HK-2 (cell line): ENCODE data around the gene DSC3.

ENCODE experiments used
- DNase-seq: peaks from one replicate; pipeline ENCODE4 v3.0.0-alpha.2; 2018; ENCODE audit not compliant: unreplicated experiment

Gene DSC3

DNA sequence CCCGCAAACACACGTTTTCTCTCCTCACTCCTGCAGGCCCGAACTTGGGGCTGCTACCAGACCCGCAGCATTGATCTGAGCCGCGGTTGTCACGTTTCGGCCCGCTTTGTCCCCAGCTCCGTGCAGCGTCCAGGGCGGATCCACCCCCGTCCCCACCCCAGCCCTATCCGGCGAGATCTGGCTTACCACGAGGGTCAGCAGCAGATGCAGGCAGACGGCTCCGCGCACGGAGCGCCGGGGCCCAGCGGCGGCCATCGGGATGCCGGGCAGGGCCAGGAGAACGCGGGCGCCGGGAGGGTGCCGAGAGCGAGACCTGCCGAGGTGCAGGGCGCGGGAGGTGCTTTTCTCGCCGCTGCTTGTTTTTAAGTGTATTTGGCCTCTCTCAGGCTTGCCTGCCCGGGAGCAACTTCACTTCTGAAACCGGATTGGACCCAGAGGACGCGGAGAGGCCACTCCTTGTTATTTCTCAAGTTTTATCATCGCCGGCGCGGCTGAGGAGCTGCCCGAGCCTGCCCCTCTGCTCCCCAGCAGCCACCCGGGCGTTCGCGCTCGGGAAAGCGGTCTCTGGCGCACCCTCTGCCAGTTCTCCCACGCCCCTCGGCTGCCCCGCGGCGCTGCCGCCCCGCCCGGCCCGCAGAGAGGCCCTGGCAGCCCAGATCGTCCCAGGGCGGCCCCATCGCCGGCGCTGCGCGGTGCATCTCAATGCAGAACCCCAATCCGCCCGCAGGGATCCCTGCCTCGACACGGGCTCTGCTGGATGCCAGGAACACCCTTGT is at the start of gene DSC3:
TSS of gene DSC3 (minus strand) at position 337 of the 776 bp plus-strand sequence. CDS start at position 255, 82 bp downstream.
- peak; percentile 54 for DNase-seq

DNA sequence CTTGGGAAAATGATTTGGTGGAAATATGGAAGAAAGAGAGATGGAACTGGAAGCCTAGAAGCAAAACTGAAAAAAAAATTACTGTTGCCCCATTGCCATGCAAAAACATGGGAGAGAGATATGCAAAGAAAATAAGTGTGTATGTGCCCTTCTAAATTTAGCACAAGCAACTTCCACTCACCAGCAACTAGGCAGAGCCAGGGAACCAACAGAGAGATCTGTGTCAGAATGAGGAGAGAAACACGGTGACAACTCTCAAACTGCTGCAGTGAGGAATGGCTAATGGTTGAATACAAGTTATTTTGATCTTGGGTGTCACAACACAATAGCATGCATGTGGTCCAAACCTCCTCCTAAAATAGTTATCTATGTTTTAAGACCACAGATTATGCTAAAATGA is 48.8 kb upstream of the DSC3 start:
- DNase-seq = no peak

GRCh38 chr18:31088532-31088931 is 46.0 kb upstream of the DSC3 start:
- no peak for DNase-seq

DNA sequence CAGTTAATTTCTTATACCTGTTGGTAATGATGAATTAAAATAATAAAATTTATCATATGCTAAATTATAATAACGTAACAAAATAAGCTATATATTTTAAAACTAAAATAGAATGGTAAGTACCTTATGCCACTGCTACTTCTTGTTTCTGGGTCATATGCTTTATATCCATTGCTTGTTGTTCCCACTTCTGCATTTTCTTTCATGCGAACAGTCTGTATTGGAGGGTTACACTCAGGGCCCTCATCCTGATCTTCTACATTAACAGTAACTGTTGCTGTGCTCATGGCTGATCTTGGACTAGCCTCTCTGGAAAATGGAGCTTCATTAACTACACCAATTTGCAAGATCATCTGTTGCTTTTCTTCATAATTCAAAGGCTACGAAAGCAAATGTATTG is 37.4 kb upstream of the DSC3 start:
- DNase-seq = no peak

DNA sequence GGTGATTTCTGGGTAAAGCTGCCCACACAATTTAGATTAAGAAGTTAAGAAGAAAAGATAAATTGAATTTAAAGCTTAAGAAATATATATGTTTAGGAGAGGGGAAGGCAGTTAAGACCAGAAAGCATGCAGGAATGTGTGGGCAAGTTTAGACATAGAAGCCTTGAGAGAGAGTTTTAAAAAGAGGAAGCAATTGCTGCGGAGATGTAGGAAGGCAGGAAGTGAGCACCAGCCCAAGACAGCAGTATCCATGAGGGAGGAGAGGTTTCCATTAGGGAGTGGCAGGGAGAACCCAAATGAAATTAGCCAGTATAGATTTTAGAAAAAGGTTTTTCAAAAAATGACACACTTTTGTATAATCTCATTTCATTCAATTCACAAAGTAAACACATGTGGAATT is 35.3 kb upstream of the DSC3 start:
- DNase-seq = no peak

DNA sequence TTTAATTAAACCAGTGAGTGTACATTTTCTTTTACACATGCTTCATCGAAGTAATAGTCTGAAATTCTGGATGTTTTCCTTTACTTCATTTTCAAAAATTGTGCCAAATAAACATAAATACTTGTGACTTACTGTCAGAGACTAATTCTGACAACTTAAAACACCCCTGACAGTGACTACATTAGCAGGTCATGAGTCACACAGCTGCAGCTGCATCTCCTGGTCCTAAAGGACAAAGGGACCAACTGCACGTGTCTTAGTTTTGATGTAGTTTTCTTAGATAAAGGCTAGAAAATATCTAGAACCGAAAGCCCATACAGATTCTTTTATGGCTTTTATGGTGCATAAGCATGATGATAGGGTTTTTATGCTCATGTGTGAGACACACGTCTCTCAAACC is 29.6 kb upstream of the DSC3 start:
- no peak for DNase-seq

DNA sequence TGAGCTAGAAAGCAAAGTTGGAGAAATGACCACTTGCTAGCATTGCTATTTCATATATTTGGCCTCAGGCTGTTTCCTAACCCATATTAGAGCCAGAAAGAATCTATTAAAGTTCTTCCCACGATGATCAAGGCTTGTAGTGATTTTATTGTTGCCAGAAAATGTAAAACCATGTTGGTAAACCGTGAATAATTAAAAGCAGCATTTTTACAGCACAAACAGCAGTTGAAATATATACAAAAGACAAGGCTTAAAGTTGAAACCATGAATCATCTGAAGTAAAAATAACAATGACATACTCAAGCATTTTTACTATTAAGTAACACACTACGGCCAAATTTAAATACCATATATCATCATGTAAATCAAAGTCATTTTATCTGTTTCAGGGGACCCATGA is 27.7 kb upstream of the DSC3 start:
- no peak for DNase-seq

- DNase-seq = no peak
These were observed 23.7 kb upstream of the DSC3 start for GRCh38 chr18:31066266-31066665.

DNA sequence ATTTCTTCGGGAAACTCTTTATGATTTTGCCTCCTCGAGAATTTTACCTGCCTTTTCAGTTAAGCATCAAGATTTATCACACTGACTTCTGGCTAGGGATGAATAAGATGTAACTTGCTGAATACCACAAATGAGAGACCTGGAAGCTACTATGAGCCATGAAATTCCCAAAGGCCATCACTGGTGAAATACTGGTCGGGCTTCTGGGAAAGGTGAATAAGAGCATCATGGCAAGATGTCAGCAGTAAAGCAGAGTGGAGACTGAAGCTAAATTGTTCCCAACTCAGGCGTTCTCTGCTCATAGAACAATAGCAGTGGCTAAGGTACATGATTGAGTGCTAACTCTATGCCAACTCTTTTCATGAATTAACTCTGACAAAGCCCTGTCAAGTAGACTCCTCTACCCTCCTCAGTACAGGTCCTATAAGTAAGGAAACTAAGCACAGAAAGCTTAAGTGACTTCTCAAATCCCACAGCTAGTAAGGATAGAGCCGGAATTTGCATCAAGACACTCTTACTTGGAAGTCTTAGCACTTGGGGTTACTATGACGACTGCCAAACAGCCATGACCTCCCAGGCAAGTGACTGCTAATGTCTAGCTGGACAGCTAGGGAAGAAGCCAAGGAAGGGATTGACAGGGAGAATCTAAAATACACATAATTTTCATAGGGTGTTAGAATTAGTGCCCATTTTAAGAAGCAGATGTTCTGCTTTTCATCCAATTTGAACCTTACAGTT is 22.7 kb upstream of the DSC3 start:
- no peak for DNase-seq

- no peak for DNase-seq
These were observed 21.6 kb upstream of the DSC3 start for GRCh38 chr18:31064130-31064529.

- DNase-seq = no peak
These were observed 19.4 kb upstream of the DSC3 start for GRCh38 chr18:31061945-31062344.

DNA sequence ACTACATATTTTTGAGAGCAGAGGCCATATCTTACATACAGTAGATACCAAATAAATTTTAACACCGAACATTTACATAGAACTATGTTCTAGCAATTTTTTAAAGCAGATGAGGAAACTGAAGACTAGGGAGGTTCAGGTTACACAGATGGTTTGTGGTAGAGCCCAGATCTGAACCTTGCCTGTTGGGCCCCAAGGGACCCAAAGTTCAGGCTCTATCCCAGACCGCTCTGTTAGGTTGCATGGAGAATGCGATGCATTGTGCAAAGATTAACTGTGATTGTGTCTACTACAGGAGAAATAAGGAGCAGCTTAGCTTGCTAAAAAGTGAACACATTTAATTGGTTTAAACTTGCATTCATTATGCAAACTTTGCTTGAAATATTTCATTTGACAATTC is 16.4 kb upstream of the DSC3 start:
- DNase-seq = no peak

GRCh38 chr18:31057917-31058316 is 15.4 kb upstream of the DSC3 start:
- DNase-seq = no peak

DNA sequence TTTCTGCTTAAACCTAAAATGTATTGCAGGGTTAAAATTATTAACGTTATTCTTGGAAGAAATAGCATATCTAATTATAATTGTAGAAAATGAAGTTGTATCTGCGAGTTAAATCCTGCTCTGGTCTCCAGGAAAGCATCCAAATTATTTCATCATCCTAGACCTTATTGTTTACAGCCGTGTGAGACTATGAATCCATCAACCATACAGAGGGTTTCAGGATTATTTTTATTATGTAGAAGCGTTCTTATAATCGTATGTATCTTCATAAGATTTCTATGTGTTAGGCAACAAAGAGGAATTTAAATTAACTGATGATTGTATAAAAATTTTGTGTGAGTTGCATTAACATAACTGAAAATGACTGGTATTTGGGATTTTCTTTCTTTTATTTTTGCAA is 14.5 kb upstream of the DSC3 start:
- DNase-seq = no peak

GRCh38 chr18:31056296-31056695 is 13.8 kb upstream of the DSC3 start:
- no peak for DNase-seq

GRCh38 chr18:31050635-31051034 is 8.1 kb upstream of the DSC3 start:
- no peak for DNase-seq

DNA sequence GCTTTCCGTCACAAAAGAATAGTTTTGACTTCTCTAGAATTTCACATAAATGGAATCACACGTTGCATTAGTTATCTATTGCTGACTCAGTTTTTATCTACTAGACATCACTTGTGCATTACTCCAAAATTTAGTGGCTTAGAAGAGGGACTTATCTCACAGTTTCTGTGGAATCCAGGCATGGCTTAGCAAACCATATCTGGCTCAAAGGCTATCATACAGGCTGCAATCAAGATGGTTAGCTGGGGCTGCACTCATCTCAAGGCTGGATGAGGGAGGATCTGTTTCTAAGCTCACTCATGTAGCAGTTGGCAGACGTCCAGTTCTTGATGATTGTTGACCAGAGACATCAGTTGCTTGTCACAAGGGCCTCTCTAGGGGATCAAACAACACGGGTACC is 6.6 kb upstream of the DSC3 start:
- no peak for DNase-seq

GRCh38 chr18:31048216-31048615 is 5.7 kb upstream of the DSC3 start:
- no peak for DNase-seq

DNA sequence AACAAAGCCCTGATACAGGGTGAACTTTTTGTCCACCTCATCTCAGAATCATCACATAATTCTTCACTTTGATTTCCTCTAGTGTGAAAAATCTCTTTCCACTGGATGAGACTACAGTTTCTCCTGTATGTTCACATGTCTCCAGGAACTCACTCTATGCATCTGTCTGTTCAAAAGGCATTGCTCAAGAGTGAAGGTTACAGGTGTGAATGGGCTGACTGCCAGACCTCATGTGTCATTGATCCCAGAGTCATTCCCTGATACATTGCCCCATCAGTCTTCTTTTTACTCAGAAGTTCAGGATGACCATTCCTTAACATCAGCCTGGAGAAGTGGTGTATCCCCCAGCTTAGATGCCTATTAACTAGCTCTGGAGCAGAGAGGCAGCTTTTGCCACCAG is 4.4 kb upstream of the DSC3 start:
- no peak for DNase-seq

GRCh38 chr18:31045599-31045998 is 3.1 kb upstream of the DSC3 start:
- no peak for DNase-seq

- DNase-seq = no peak
These were observed 2.4 kb upstream of the DSC3 start for GRCh38 chr18:31044926-31045325.

GRCh38 chr18:31043709-31044108 is 1.2 kb upstream of the DSC3 start:
- DNase-seq = no peak

DNA sequence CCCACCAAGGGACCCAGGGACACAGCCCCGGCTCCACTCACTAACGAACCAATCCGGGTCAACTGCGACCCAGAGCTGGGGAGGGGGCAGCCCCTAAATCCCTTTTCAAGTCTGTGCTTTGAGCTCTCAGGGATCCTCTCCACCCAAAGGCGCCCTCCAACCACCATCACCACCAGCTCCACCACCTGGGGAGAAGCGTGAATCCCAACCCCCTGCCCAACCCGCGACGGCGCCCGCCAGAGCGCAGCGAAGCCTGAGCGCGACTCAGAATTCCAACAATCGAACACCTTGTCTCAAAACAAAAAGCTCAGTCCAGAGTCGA is 497 bp downstream of the DSC3 start:
- DNase-seq = no peak
